Measurements from ENCODE around the gene ALDH1A1.

- TF ChIP-seq CTCF (IDR thresholded peaks at IDR 0.05; ENCODE audit: low read depth, low read length) = no peak
- no peak for TF ChIP-seq POLR2A (IDR thresholded peaks at IDR 0.05; ENCODE audit: extremely low read depth, insufficient read length)
Observed at GRCh38 chr9:72950875-72951442, 1.9 kb downstream of the ALDH1A1 start.

Data from NB4 (cell line).